Midbrain (tissue), 1 donor: ENCODE results near the gene QRICH1.

ENCODE experiments used
- DNase-seq: peaks from one replicate; lab custom pipeline; 2025; lab: John Stamatoyannopoulos, UW

The QRICH1 gene

DNA sequence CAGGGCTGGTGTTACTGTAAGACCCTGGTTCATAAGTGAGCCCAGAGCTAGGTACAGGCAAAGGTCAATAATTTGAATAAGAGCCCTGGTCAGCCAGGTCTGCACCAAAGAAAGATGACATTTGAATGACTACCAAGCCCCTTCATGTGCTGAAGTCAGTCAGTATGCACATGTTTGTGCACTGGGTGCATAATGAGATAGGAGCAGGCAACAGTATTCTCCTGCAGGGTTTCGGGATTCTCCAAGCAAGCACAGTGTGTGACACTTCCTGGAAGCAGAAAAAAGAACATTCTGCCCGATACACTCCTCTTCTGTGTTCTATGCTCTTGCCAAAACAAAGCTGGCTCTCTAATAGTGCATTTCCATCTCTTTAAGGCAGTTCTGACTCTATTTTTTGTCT, 59.2 kb downstream of the QRICH1 start:
- DNase-seq: no peak

DNA sequence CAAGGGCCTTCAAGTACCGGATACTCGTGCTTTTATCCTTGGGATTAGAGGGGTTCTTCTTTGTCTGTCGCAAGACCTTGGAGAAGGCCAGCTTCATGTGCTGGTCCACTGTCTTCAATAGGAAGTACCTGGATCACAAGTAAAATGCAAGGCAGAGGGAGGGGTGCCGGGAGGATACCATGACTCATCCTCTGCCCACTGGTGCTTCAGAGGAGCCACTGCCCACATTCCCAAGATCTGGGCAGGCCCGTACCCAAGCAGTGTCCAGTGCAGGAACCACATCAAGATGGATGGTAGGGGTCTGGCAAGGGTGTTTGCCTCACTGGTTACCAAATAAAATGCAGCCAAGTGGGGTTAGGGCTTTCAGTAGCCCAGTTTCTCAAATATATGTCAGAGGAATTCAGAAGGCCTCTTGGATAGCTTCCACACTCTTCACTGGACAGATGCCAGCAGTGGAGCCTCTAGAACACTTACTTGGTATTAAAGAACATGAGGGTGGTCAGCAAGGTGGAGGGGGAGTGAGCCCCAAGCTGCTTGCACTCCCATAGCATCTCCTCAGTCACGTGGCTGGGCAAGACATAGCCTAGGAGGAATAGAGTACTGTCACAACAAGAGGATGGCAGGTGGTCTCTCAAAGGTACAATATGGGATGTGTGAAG, 61.1 kb downstream of the QRICH1 start:
- no peak for DNase-seq

DNA sequence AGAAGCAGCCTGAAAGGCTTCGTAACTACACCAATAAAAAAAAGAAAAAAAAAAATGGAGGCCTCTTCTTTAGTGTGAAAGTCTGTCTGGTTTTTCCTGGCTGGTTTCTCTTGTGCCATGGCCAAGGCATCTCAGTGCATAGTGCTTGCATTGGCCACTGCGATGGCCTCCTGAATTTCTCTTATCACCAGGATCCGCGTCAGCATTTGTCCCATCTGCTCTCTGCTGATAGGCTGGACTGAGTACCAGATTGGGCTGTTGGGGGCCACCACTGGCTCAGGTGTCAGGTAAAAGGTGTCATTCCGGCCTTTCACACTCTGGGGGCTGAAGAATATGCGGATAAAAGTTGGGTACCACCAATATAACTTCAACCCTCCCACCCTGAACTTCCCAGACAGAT, 63.5 kb downstream of the QRICH1 start:
- DNase-seq: no peak

DNA sequence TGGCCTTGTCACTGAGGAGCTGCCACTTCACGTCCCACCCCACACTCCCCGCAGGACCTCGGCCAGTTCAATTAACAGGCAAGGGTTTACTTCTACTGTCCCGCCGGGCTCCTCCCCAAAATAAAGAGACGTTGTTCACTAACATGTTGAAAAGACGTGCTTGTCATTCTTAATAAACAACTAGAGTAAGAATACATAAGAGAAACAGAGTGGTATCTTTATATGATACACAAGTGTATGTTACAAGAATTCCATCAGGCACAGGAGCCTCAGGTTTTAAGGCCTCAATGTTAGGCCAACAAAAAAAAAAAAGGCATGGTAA, 64.3 kb downstream of the QRICH1 start:
- no peak for DNase-seq

DNA sequence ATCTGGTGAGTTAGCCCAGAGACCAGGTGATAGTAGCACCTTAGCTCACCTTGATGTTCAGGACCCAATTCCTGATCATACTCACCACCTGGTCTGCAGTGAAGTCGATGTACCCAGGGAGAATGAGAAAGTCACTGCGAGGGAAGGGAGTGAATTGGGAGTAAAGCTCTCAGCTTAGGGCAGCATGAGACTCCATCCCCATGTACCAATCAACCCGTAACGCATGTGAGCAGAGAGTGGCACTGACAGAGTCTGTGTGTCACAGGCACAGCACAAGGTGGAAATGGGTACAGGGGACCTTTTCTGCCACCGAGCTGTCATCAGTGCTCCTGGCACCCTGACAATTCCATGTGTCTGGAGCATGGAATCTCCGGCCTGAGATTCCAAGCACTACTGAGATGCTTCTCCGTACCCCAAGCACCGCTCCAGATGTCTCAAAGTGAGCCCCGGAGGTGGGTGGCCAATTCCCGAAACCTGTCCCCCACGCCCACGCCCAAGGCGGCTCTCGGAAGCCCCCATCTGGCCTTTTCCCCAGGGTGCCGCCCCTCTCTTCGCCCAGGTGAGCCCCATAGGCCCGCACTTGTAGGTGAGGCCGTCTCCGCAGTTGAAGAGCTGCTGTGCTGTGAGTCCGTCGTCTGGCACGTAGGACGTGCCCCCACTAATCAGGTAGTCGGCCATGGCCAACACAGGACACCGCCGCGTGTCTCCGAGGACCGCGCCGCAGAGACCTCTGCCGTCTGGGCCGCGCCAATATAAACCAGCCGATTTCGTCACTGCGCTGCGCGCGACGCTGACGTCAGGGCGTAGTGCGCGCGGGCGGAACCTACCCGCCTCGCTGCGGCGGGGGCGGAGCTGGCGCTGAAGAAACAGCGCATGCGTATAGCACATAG, 65.0 kb downstream of the QRICH1 start, which contains the start of gene IMPDH2:
Gene IMPDH2, minus strand, starts transcription at position 726 of the 890 bp plus-strand sequence. Its CDS starts 48 bp downstream, at position 678.
- peak; percentile 98 for DNase-seq

DNA sequence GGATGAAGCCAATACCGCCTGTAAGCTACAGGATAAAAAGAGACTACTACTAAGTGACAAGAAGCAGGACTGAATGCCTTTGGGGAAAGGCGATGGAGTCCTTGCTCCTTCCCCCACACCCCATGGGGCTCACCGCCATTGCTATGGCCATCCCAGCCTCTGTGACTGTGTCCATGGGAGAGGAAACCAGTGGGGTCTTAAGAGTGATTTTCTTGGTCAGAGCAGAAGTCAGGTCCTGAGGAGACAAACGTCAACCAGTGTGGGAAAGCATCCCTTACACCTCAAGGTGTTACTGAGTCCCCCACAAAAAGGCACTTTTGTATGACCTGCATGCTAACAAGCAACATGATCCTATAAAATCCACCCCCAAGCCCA, 65.6 kb downstream of the QRICH1 start:
- no peak for DNase-seq

DNA sequence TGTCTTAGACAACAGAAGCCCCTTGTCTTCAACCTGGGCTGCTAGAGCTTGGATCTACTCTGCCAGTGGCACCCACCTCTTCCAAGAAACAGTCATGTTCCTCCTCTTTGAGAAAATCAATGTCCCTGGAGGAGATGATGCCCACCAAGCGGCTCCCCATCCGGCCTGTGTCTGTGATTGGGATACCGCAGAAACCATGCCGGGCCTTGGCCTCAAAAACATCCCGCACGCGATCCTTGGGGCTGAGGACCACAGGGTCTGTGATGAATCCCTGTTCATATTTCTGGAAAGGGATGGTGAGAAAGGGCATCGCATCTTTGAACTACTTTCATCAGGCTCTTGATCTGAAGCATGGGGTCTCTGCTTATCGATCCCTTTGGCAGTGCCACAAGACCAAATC, 66.2 kb downstream of the QRICH1 start:
- no peak for DNase-seq

DNA sequence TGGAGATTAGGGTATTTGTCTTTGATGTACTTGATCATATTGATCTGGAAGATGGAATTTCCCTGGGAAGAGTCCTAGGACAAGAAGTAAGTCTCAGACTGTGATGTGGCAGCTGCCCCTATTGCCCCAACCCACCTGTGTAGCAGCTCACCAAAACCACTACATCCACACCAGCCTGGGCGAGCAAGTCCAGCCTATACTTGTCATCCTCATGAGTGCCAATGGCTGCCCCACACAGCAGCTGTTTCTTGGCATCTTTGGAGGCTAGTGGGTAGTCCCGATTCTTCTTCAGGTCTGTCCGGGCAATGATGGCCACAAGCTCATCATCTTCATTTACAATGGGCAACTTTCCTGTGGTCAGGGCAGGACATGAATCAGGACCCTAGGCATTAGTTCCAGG, 67.3 kb downstream of the QRICH1 start:
- DNase-seq: no peak

DNA sequence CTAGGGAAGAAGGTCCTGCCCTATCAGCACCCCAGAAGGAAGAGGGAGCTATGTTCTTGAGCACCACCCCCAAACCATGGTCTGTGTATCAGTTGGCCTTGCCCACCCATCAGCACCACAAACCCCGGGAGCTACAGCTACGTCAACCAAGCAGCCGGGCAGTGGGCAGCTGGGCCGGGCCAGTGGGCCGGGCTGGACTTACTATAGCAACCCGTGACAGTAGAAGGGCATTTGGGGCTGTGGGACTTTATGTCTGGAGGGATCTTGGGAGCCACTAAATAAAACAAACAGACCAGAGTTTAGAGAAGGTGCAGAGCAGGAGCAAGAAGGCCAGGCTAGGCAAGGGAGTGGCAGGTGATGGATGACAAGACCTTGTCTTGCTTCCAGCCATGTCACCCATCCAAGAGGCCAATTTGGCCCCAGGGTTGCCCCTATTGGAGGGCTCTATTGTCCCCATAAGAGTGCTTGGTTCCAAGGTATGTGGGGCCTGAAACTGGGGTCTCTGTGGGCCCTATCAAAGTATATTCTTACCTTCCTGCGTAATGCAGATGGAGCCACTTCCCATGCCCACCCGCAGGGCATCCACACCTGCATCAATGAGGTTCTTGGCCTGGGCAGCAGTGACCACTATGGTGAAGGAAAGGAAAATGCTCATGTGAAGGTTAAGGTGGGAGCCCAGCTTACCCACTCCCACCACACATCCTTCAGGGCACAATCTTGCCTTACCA, 67.9 kb downstream of the QRICH1 start:
- DNase-seq: no peak

DNA sequence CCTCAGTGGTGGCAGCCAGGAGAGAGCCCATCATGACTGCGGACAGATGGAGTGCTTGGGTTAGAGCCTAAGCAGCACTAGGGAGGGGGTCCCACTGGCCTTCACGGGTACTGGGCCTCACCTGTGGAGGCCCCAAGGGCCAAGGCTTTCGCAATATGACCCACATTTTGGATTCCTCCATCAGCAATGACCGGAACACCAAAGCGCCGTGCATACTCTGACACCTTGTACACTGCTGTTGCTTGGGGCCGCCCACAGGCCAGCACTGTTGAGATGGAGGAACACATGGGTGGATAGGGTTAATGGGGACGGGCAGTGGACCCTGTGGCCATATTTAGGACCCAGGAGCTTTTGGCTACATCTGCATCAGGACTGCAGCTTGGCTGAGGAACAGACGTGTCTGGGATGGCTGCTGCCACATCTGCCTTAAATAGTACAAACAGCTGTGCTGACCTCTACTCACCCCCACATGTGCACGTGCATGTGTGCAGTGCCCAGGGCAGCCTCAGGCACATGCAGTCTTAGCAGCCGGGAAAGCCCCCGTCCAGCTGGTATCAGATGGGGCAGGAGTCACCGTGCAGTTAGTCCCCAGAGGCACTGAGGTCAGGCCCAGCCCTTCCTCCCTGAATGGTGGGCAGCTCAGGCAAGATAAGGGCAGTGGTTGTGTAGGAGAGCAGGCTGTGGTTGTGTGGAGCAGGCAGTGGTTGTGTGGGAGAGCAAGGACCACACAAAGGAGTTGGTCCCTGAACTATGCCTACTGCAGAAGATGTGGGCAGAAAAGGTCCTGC, 68.7 kb downstream of the QRICH1 start:
- no peak for DNase-seq

DNA sequence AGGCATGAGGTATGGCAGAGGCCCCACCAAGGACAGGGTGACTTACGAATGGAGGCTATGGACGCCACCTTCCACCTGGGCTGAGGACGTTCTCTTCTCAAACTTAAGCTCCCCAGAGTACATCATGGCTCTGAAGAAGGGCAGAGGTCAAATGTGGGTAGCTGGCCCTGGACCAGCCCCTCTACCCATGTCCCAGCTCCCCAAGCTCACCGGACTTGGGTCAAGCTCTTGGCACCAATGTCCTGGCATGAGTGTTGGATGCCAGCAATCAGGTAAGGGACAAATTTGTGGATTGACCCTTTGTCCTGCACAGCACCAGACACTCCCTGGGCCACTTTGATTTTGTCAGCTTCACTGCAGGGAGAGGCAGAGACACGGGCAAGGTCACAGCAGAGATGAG, 69.4 kb downstream of the QRICH1 start:
- DNase-seq: no peak

DNA sequence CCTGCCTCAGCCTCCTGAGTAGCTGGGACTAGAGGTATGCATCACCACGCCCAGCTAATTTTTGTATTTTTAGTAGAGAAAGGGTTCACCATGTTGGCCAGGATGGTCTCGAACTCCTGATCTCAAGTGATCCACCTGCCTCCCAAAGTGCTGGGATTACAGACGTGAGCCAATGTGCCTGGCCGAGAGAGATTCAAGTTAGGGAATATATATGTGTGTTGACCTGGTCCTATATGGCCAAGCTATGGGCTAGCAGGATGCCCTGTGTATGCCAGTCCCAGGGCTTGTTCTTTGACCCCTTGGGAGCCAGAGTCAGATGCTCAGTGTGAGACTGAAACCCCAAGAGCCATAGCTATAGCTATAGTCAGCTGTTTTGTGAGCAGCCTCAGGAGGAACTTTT, 70.1 kb downstream of the QRICH1 start:
- DNase-seq: no peak

DNA sequence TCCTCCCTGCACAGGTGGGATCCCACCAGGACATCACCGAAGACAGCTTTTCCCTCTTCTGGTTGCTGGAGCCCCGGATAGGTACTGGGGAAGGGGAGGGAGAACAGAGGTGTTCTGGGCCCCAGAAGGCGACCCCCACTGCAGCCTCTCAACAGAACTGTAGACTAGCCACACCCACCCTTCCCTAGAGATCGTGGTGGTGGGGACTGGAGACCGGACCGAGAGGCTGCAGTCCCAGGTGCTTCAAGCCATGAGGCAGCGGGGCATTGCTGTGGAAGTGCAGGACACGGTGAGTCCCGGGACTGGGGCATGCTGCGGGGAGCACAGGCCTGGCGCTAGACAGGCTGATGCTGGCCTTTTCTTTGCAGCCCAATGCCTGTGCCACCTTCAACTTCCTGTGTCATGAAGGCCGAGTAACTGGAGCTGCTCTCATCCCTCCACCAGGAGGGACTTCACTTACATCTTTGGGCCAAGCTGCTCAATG, 71.1 kb downstream of the QRICH1 start:
- no peak for DNase-seq

DNA sequence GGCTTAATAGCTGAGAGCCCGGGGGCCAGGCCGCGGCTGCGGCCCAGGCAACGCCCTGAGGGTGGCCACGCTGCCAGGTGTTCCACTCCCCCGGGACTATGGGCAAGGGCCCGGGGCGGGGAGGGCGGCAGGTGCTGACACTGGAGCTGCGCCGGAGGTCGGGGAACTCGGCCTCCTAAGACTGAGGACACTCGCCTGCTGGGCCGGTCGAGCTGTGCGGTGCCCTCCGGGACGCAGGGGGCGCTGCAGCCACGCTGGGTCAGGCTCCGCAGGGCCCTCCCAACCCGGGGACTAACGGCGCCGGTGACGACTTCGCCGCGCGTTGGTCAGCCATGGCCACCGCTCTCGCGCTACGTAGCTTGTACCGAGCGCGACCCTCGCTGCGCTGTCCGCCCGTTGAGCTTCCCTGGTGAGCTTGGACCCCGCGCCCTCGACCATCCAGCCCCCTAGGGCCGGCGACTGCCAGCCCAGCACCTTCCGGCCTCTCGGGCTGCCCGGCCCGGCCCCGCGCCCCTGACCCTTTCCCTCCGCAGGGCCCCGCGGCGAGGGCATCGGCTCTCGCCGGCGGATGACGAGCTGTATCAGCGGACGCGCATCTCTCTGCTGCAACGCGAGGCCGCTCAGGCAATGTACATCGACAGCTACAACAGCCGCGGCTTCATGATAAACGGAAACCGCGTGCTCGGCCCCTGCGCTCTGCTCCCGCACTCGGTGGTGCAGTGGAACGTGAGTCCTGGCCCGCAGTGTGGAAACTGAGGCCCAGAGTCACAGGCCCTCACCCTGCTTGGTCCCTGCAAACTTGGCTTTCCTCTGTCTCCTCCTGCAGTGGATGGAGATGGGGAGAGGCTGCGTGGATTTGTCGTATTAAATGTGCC, 71.8 kb downstream of the QRICH1 start, which contains the start of gene NDUFAF3:
Gene NDUFAF3, plus strand, starts transcription at position 309 of the 875 bp plus-strand sequence. Its CDS starts 24 bp downstream, at position 333.
- DNase-seq: peak; percentile 90

DNA sequence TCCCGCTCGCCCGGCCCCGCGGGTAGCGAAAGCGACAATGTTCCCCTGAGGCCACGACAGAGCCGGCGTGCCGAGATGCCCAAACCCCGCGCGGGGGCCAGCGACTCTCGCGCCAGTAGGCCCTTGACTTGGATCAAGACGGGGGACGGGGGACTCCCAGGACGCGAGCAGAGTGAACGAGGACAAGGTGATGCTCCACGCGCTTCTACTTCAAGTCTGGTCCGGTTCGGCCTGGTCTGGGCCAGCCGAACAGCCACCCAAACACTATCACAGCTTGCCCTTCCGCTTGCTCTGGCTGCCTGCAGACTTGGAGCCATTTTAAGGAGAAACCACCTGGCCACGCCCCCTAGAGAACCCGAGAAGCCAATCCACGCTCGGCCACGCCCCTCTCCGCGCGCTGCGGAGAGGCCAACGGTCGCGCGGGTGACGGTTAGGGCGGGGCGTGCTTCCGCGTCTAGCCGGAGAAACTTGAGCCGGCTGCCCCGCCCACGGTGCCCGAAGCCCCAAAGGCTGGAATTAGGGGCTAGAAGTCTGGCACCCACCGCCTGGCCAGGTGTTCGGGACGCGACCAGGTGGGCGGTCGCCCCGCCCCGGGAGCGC, 72.6 kb downstream of the QRICH1 start:
- DNase-seq: peak; percentile 98

DNA sequence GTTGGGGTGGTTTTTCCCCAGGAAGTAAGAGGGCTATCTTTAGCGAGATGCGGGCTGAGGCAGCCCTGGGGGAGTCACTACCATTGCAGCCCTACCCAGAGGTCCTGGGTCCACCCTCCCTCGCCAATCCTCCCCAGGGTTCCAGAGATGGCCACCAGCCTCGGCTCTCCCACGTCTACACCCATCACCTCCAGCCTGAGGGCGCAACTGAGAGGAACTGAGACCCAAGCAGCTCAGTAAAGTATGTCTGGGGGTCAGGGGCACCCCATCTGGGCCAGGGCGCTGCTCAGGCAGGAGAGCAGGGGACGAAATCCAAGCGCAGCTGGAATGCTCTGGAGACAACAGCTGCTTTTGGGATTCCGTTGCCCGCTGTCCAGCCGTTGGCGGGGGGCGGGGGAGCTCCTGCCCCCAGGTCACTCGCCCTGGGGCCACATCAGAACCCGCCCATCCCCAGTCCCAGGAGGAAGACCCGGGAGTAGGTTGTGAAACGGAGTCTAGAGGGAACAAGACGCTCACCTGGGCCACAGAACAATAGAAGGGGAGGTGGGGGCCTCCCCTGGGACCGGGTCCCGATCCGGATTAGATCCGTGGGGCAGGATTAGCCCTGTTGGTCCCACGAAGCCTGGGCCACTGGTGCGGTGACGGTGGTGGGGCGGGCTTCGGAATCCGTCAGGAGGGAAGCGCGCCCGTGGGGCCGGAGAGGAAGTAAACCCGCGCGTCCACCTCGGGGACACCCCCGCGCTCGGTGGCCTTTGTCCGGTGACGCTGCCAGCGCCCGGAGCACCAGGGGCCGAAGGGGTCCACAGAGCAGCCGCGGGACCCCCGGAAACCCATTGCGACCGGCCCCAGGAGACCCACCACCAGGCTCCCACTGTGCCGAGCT, 73.3 kb downstream of the QRICH1 start:
- no peak for DNase-seq

DNA sequence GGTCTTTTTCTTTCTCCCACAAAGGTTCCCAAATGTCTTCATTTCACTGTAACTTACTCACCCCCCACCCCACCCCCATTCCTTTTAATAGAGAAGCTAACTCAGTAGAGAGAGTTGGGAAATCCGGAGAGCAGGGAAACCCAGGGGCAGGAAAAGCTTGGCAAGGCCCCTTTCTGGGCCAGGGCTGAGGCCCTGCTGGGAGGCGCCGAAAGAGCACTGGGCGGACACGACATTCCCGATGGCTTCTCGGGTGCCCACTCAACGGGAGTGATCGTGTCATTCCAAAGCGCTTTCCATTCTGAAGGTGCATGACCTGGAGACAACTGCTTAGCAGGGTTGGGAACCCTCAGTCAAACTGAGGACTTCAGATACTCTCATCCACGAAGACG, 73.9 kb downstream of the QRICH1 start:
- no peak for DNase-seq

DNA sequence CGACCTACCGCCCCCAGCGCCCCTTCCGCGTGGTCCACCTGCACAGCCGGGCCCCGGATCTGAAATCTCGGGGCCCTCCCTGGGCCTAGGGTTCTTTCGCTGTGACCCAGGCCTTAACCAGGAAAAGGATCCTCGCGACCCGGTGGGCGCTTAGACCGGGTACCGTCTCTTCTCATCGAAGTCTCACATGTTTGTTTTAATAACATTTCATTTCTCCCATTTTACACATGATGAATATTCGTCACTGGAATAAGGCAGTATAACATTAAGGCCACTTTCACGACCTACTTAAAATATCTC, 75.2 kb downstream of the QRICH1 start:
- no peak for DNase-seq

DNA sequence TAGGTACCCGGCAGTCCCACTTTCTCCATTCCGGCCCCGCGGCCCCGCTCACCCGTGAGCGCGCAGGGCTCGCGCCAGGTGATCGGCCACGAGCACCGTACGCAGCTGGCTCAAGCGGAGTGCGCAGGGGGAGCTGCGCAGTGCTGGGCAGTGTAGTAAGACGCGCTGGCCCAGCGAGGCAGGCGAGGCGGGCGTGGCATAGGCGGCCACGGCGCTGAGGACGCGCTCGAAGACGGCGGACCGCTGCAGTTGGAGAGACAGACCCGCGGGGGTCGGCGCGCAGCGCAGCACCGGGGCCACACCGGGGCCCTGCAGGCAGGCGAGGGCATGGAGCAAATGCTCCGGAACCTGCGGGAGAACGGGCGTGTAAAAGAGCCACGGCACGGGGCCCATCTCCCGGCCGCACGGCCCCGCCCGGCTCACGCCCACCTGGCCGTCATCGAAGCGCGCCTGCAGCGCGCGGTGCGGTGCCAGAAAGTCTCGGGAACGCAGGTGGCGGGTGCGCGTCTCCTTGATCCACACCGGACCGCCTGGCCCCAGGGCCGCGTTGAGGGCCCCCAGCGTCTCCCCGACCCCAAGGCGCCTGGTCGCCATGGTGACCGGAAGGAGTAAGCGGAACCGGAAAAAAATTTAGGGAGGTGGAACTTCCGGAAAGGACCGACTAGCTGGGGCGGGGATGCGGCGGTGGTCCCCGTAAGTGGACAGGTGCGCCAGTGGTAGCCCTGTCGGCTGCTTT, 75.7 kb downstream of the QRICH1 start, which contains the start of gene DALRD3:
Gene DALRD3, minus strand, starts transcription at position 610 of the 736 bp plus-strand sequence. Its CDS starts 16 bp downstream, at position 594.
- DNase-seq: peak; percentile 78
